Measurements from ENCODE around the gene OLIG2. TPM values are rescaled to one million over a fixed set of nuclear protein-coding genes. Genes with fewer than 3 reads are reported as not detected.

Gene OLIG2
- total RNA-seq, 4 donors from 2014 or later = 0.11 TPM; not detected in 3

- Histone ChIP-seq H3K4me3 (replicated peaks in 1 of 3) (no peak overlapping the region), H3K27me3 (peaks cover 16% of the 10 kb centered on the region), H3K4me1 (peaks cover 0 to 22% of the 10 kb centered on the region in 2 donors), H3K36me3 (no peaks in the 10 kb centered on the region), H3K9me3 (no peaks in the 10 kb centered on the region), H3K27ac (no peak overlapping the region)
- no peak for DNase-seq
- intact Hi-C loops (cut with DNase I) = no loop called here
- WGBS, 2 donors = 14 to 25% methylated on average over 10 of the region's 10 CpGs
- TF ChIP-seq, protein P1, sequence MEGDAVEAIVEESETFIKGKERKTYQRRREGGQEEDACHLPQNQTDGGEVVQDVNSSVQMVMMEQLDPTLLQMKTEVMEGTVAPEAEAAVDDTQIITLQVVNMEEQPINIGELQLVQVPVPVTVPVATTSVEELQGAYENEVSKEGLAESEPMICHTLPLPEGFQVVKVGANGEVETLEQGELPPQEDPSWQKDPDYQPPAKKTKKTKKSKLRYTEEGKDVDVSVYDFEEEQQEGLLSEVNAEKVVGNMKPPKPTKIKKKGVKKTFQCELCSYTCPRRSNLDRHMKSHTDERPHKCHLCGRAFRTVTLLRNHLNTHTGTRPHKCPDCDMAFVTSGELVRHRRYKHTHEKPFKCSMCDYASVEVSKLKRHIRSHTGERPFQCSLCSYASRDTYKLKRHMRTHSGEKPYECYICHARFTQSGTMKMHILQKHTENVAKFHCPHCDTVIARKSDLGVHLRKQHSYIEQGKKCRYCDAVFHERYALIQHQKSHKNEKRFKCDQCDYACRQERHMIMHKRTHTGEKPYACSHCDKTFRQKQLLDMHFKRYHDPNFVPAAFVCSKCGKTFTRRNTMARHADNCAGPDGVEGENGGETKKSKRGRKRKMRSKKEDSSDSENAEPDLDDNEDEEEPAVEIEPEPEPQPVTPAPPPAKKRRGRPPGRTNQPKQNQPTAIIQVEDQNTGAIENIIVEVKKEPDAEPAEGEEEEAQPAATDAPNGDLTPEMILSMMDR (IDR thresholded peaks at IDR 0.05) = no peak
These were observed 6.8 kb downstream of the OLIG2 start for GRCh38 chr21:33032434-33033047.

DNA sequence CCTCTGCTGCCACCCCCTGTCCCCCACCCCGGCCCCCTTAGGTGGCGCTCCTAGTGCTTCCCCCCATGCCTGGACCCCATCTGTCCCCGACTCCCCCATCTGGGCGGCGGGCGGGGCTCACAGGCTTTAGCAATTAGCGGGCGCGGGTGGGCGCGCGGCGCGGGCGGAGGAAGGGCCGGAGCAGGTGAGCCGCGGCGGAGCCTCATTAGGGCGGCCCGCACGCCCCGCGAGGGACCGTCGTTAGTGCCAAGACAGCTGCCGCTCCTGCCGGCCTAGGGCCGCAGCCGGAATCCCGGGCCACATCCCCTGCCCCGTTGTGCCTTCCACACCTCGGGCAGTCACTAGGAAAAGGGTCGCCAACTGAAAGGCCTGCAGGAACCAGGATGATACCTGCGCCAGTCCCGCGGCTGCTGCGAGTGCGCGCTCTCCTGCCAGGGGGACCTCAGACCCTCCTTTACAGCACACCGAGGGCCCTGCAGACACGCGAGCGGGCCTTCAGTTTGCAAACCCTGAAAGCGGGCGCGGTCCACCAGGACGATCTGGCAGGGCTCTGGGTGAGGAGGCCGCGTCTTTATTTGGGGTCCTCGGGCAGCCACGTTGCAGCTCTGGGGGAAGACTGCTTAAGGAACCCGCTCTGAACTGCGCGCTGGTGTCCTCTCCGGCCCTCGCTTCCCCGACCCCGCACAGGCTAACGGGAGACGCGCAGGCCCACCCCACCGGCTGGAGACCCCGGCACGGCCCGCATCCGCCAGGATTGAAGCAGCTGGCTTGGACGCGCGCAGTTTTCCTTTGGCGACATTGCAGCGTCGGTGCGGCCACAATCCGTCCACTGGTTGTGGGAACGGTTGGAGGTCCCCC is 7.6 kb downstream of the OLIG2 start:
- Histone ChIP-seq H3K4me3 (replicated peaks in 1 of 3) (no peak overlapping the region), H3K27me3 (peaks cover 11% of the 10 kb centered on the region), H3K36me3 (no peaks in the 10 kb centered on the region), H3K27ac (no peak overlapping the region), H3K4me1 (peaks cover 0 to 14% of the 10 kb centered on the region in 2 donors), H3K9me3 (no peaks in the 10 kb centered on the region)
- TF ChIP-seq POLR2A (IDR thresholded peaks at IDR 0.05) = no peak
- TF ChIP-seq, protein P1 (IDR thresholded peaks at IDR 0.05) = no peak
- intact Hi-C loops (cut with DNase I) = no loop called here
- 3 to 7% methylated on average over 21 to 26 of the region's 76 CpGs for WGBS, 2 donors
- no peak for DNase-seq

DNA sequence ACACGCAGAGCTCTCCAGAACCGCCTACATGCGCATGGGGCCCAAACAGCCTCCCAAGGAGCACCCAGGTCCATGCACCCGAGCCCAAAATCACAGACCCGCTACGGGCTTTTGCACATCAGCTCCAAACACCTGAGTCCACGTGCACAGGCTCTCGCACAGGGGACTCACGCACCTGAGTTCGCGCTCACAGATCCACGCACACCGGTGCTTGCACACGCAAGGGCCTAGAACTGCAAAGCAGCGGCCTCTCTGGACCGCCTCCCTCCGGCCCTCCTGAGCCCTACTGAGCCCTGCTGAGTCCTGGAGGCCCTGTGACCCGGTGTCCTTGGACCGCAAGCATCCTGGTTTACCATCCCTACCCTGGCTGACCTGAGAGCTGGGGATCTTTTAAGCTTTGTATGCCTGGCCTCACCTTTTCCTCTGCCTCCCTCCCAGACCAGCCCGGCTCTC is 8.3 kb downstream of the OLIG2 start:
- H3K27me3 ChIP-seq = peaks cover 9% of the 10 kb centered on the region
- H3K9me3 ChIP-seq = no peaks in the 10 kb centered on the region
- intact Hi-C loops (cut with DNase I) = no loop called here
- peaks cover 0 to 8% of the 10 kb centered on the region in 2 donors for H3K4me1 ChIP-seq
- H3K27ac ChIP-seq = no peak overlapping the region
- H3K4me3 ChIP-seq (replicated peaks in 1 of 3) = no peak overlapping the region
- 16 to 39% methylated on average over 14 to 15 of the region's 20 CpGs for WGBS, 2 donors
- H3K36me3 ChIP-seq = no peaks in the 10 kb centered on the region
- no peak for TF ChIP-seq POLR2A (IDR thresholded peaks at IDR 0.05)
- DNase-seq = no peak

- WGBS, 2 donors = 57 to 85% methylated on average over 1 of the region's 1 CpG
- Histone ChIP-seq H3K36me3 (no peaks in the 10 kb centered on the region), H3K4me1 (no peaks in the 10 kb centered on the region), H3K27ac (no peak overlapping the region), H3K4me3 (replicated peaks in 1 of 3) (no peak overlapping the region), H3K27me3 (peaks cover 2% of the 10 kb centered on the region), H3K9me3 (no peaks in the 10 kb centered on the region)
- no peak for TF ChIP-seq POLR2A (IDR thresholded peaks at IDR 0.05)
- TF ChIP-seq, protein P1 (IDR thresholded peaks at IDR 0.05) = no peak
- DNase-seq = no peak
- intact Hi-C loops (cut with DNase I) = no loop called here
These were observed 9.4 kb downstream of the OLIG2 start for GRCh38 chr21:33035147-33035546.

DNA sequence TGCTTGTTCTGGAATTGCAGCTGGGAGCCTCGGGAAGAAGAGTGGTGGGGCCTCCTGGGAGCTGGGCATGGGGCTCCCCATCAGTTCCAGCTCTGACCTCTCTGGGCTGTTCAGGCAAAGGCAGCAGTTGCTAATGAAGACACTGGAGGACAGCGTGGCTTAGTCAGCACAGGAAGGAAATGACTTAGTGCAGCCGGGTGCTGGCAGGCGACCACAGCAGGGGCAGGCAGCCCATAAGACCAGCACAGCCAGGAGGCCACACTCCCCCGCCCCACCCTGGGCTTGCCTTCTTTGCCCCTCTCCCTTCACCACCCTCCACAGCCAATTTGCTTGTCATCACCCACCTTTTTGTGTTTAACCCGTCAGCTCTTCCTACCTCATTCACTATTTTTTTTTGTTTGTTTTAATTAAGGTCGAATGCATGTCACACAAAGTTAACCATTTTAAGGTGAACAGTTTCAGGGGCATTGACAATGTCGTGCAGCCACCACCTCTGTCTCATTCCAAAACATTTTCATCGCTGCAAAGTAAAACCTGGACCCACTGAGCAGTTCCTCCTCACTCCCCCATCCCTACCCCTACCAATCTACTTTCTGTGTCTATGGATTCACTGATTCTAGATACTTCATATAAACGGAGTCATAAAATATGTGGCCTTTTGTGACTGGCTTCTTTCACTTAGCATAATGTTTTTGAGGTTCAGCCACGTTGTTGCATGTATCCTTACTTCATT is 10.9 kb downstream of the OLIG2 start:
- Histone ChIP-seq H3K4me1 (no peaks in the 10 kb centered on the region), H3K4me3 (replicated peaks in 1 of 3) (no peak overlapping the region), H3K9me3 (no peaks in the 10 kb centered on the region), H3K27ac (no peak overlapping the region), H3K36me3 (no peaks in the 10 kb centered on the region), H3K27me3 (peaks cover 5% of the 10 kb centered on the region)
- DNase-seq = no peak
- TF ChIP-seq, protein P1 (IDR thresholded peaks at IDR 0.05) = no peak
- no peak for TF ChIP-seq POLR2A (IDR thresholded peaks at IDR 0.05)
- intact Hi-C loops (cut with DNase I) = no loop called here
- 36 to 37% methylated on average over 11 of the region's 11 CpGs for WGBS, 2 donors
